GM19438 (cell line): ENCODE results near the gene LRRC27.

ENCODE experiments used
- ATAC-seq: cut with Tn5 transposase; IDR thresholded peaks from one replicate; pipeline ENCODE4 v1.9.1; 2021; ENCODE audit warnings: low read depth; ENCODE audit not compliant: unreplicated experiment

The LRRC27 gene

GRCh38 chr10:132397671-132398565 is 65.9 kb downstream of the LRRC27 start:
- peak; percentile 47 for ATAC-seq

GRCh38 chr10:132398566-132398991 is 66.6 kb downstream of the LRRC27 start:
- ATAC-seq, result no peak

GRCh38 chr10:132399117-132400035 is 67.4 kb downstream of the LRRC27 start:
- ATAC-seq, result no peak

- no peak for ATAC-seq
Measured at GRCh38 chr10:132400041-132400546, 68.1 kb downstream of the LRRC27 start.

DNA sequence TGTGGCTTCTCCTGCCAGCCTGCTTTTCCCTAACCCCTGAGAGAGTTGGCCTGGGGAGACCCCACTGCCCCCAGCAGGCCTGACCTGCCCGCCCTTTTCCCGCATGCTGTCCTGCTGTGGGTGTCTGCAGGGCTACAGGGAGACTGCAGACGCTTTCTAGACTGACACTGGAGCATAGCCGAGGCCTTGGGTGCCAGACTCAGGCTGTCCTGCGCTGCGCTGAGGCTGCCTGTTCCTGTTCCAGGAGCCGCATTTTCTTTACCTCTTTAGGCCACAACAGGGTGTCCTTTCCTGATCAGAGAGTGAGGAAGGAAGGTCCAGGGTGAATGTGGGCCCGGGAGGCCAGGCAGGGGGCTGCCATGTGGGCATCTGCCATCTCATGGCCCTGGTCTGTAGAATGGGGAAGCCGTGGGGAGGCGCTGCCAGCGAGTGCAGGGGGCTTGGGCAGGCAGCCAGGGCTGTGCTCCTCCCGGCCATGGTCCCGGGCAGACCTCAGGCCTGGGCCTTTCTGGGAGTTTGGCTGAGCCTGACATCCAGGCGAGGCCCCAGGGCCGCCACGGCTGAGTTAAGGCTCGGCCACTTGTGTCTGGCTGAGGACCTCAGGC is 68.7 kb downstream of the LRRC27 start:
- no peak for ATAC-seq

DNA sequence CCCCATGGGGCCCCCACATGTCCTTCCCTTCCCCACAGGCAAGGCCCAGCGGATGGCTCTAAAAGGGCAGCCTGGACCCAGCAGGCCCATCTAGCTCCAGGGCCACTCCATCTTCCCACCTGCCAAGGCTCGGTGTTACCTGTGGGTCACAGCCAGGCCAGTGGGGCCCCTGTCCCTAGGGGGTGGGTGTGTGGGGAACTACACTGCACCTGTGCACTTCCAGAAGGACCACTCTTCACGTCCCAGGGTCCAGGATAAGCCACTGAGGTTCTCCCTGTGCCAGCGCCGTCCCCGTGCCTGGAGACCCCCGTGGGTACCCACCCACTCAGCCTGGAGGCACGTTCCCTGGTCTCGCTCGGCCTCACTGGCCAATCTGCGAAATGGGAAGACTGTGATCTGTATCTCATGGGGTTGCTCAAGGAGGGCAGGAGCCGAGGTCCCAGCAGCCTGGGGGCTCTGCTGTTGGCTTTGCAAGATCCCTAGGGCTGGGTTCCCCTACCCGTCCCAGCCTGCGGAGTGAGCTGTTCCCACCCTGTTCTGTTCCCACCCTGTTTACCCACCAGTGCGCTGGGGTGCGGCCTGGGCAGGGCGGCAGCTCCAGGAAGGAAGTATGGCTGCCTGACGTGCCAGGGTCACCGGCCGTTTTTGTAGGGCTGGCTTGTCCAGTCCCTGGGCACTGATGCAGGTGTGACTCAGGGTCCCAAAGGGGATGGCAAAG is 69.6 kb downstream of the LRRC27 start:
- ATAC-seq, result no peak

DNA sequence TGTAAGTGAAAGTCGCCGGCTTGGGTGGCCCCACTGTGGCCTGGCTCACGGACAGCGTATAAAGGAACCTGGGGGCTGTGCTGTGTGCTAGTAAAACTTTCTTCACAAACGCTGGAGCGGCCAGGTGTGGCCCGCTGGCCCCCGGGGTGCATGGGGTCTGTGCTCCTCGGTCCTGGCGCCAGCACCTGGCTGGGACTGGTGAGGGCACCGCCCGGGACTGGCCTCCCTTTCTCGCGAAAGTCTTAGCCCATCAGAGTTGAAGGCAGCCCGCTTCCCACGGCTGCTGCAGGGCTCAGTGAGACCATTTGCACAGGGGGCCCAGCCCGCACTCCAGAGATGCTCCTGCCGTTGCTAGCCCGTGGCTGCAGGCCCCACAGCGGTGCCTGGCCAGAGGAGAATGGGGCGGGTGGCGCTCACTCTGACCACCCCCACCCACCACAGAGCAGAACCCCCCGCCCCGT is 70.8 kb downstream of the LRRC27 start:
- no peak for ATAC-seq

DNA sequence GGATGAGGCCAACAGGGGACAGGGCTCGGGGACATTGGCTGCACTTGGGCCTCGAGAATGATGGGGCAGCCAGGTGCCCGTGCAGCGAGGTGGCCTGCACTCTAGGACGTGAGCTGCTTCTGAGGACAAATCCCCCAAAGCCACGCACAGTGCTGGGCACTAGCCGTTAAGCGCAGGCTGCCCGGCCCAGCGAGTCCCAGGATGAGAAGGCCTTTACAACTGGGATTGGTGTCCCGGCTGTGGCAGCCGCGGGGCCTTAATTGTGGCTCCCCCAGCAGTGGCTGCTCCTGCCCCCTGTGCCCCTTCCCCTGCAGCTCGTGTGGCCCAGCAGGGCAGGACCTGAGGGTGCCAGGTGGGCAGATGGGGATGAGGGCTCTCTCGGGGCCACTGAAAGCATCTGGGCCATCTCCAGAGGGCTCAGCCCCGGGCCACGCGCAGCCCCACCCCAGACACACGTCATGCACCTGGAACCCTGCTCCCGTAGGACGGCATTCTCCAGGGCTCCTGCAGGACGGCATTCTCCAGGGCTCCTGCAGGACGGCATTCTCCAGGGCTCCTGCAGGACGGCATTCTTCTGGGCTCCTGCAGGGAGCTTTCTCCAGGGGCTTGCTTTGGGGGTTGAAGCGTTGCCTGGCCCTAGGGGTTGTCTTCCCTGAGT is 71.6 kb downstream of the LRRC27 start:
- no peak for ATAC-seq

GRCh38 chr10:132404169-132404880 is 72.3 kb downstream of the LRRC27 start:
- ATAC-seq, result no peak

- no peak for ATAC-seq
Measured at GRCh38 chr10:132404911-132405462, 73.0 kb downstream of the LRRC27 start.

DNA sequence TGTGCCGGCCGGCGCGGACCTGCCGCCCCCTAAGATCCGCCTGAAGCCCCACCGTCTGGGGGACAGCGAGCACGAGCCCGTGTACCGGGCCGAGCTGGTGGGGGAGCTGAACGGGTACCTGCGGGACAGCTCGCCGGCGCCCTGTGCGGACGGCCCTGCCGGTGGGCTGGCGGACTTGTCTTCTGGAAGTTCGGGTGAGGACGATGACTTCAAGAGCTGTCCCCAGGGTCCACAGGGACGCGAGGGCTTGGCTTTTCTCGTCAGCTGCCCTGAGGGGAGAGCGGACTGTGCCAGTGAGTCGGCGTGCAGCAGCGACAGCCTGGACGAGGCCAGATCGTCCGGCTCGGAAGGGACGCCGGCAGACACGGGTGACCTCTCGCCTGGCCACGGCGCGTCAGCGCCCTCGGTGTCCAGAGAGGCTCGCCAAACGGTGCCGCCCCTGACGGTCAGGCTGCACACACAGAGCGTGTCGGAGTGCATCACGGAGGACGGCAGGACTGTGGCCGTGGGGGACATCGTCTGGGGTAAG is 73.5 kb downstream of the LRRC27 start:
- ATAC-seq, result no peak

DNA sequence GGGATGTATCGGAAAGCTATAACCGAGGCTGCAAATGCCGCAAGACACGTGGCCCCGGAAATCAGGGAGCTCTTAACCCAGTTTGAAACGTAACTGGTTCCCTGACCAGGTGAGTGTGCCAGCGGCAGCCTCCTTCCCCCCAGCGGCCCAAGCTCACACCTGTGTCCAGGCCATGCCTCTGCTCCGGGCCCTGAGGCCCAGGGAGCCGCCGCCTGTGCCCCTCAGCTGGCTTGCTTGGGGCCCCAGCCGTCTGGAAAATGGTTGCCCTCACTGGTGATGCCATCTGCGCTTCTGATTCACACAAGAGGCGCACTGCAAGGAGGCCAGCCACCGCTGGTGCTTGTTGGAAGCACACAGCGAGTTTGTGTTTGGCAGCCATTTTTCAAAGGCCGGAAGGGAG is 74.2 kb downstream of the LRRC27 start:
- no peak for ATAC-seq

DNA sequence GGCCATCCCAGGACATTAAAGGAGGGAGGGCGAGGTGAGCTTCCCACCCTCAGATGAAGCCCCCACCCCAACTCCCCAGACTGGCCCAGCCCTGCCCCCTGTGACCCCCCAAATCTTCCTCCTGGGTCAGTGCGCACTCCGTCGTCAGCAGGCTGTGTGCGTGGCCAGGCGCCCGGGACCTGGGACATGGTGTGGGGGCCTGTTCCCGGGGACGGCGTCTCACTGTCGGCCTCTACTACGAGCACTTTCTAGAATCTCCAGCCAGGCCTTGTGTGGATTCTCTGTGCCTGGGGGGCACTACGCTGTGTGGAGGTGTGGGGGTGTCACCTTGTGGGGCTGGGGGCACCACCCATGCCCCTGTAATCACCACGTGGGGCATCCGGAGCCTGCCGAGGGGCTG is 74.8 kb downstream of the LRRC27 start:
- ATAC-seq, result no peak

- no peak for ATAC-seq
Measured at GRCh38 chr10:132407243-132407746, 75.3 kb downstream of the LRRC27 start.

DNA sequence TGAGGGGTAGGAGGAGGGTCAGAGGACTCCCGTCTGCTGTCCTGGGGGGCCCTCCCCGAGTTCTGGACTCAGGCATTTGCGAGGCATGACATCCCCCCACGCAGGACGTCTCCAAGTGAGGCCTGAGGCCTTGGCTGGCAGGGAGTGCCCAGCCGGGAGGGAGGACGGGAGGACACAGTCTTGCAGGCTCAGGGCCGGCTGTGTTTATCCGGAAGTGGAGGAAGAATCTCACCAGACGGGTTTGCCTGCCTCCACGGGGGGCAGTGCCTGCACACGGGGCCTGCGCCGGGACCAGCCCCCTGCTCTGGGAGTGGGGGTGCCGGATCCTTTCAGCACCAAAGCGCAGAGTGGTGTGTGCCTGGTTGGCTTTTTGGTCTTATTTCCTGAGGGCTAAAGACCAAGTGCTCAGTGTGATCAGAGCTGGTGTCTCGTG is 75.9 kb downstream of the LRRC27 start:
- ATAC-seq, result no peak

GRCh38 chr10:132408367-132408781 is 76.4 kb downstream of the LRRC27 start:
- no peak for ATAC-seq

- no peak for ATAC-seq
Measured at GRCh38 chr10:132408823-132409666, 77.1 kb downstream of the LRRC27 start.
